Measurements from ENCODE around the gene CDH4.
"Not testable (repeated sequence)": the region's sequence is repeated elsewhere in the genome, so short reads cannot be mapped to it uniquely, and the experiment has no call there.

DNA sequence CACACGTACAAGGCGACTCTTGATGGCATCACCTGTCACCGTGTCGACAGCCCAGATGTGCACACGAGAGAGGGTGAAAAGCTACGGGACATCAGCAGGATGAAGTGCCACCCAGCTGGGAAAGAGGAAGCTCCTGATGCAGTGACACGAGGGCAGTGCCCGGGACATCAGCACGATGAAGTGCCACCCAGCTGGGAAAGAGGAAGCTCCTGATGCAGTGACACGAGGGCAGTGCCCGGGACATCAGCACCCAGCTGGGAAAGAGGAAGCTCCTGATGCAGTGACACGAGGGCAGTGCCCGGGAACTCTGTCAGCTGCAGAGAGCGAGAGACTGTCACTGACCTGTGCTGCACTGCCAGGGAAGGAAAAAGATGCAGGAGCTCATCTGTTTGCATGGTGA is 732.4 kb downstream of the CDH4 start:
- TF ChIP-seq, protein P1, sequence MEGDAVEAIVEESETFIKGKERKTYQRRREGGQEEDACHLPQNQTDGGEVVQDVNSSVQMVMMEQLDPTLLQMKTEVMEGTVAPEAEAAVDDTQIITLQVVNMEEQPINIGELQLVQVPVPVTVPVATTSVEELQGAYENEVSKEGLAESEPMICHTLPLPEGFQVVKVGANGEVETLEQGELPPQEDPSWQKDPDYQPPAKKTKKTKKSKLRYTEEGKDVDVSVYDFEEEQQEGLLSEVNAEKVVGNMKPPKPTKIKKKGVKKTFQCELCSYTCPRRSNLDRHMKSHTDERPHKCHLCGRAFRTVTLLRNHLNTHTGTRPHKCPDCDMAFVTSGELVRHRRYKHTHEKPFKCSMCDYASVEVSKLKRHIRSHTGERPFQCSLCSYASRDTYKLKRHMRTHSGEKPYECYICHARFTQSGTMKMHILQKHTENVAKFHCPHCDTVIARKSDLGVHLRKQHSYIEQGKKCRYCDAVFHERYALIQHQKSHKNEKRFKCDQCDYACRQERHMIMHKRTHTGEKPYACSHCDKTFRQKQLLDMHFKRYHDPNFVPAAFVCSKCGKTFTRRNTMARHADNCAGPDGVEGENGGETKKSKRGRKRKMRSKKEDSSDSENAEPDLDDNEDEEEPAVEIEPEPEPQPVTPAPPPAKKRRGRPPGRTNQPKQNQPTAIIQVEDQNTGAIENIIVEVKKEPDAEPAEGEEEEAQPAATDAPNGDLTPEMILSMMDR (IDR thresholded peaks at IDR 0.05; ENCODE audit: insufficient read depth, low read length): not testable (repeated sequence)
- not testable (repeated sequence) for TF ChIP-seq GABPA (IDR thresholded peaks at IDR 0.05; ENCODE audit: low read depth)
- peak; percentile 42; the same call in 1 of the 2 replicates for TF ChIP-seq POLR2AphosphoS5 (IDR thresholded peaks at IDR 0.05; ENCODE audit: low read depth)
- TF ChIP-seq, protein P2, sequence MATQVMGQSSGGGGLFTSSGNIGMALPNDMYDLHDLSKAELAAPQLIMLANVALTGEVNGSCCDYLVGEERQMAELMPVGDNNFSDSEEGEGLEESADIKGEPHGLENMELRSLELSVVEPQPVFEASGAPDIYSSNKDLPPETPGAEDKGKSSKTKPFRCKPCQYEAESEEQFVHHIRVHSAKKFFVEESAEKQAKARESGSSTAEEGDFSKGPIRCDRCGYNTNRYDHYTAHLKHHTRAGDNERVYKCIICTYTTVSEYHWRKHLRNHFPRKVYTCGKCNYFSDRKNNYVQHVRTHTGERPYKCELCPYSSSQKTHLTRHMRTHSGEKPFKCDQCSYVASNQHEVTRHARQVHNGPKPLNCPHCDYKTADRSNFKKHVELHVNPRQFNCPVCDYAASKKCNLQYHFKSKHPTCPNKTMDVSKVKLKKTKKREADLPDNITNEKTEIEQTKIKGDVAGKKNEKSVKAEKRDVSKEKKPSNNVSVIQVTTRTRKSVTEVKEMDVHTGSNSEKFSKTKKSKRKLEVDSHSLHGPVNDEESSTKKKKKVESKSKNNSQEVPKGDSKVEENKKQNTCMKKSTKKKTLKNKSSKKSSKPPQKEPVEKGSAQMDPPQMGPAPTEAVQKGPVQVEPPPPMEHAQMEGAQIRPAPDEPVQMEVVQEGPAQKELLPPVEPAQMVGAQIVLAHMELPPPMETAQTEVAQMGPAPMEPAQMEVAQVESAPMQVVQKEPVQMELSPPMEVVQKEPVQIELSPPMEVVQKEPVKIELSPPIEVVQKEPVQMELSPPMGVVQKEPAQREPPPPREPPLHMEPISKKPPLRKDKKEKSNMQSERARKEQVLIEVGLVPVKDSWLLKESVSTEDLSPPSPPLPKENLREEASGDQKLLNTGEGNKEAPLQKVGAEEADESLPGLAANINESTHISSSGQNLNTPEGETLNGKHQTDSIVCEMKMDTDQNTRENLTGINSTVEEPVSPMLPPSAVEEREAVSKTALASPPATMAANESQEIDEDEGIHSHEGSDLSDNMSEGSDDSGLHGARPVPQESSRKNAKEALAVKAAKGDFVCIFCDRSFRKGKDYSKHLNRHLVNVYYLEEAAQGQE (IDR thresholded peaks at IDR 0.05; ENCODE audit: insufficient replicate concordance, low read depth): not testable (repeated sequence)
- peak; percentile 47; the same call in 1 of the 2 replicates for TF ChIP-seq SPI1 (IDR thresholded peaks at IDR 0.05; ENCODE audit: borderline replicate concordance, low read depth)
